SK-N-SH (cell line): ENCODE data around the gene SPTBN1.

Experiments
- CTCF ChIP-seq: fragments of 200-600 bp; sonication (generic); IDR thresholded peaks from 2 replicates; pipeline ENCODE4 v1.6.1; 2017; ENCODE audit warnings: antibody characterized with exemption, mild to moderate bottlenecking, moderate library complexity
- EZH2phosphoT487 ChIP-seq: fragments of 200-600 bp; sonication (generic); IDR thresholded peaks from 2 replicates; pipeline ENCODE4 v1.6.1; 2017; ENCODE audit warnings: low read depth, mixed run types, mild to moderate bottlenecking, antibody characterized with exemption, moderate library complexity, borderline replicate concordance
- FOSL2 ChIP-seq: IDR thresholded peaks from 2 replicates; pipeline ENCODE4 v1.4.0; 2012; ENCODE audit warnings: low read depth, mild to moderate bottlenecking, moderate library complexity, borderline replicate concordance
- GABPA ChIP-seq: IDR thresholded peaks from 2 replicates; pipeline ENCODE4 v1.4.0; 2012; ENCODE audit warnings: low read depth, mild to moderate bottlenecking
- JUND ChIP-seq: IDR thresholded peaks from 2 replicates; pipeline ENCODE4 v1.4.0; 2012
- POLR2AphosphoS5 ChIP-seq: IDR thresholded peaks from 2 replicates; pipeline ENCODE4 v1.6.1; 2012; ENCODE audit warnings: low read depth, low read length
- RAD21 ChIP-seq: IDR thresholded peaks from 2 replicates; pipeline ENCODE4 v1.6.1; 2012; ENCODE audit warnings: mild to moderate bottlenecking, low read length
- RXRA ChIP-seq: IDR thresholded peaks from 2 replicates; pipeline ENCODE4 v1.4.0; 2012; ENCODE audit warnings: low read depth, mild to moderate bottlenecking, borderline replicate concordance
- SIN3A ChIP-seq: IDR thresholded peaks from 2 replicates; pipeline ENCODE4 v1.6.1; 2012; ENCODE audit warnings: low read depth, mild to moderate bottlenecking, low read length, moderate library complexity, borderline replicate concordance
- TAF1 ChIP-seq: IDR thresholded peaks from 2 replicates; pipeline ENCODE4 v1.6.1; 2012; ENCODE audit warnings: low read depth, mild to moderate bottlenecking, low read length, moderate library complexity, borderline replicate concordance
- YY1 ChIP-seq: IDR thresholded peaks from 2 replicates; pipeline ENCODE4 v1.4.0; 2012; ENCODE audit warnings: low read depth, mild to moderate bottlenecking
- TF ChIP-seq, protein P1 (sequence below): IDR thresholded peaks from 2 replicates; pipeline ENCODE4 v1.6.1; 2012; ENCODE audit warnings: mild to moderate bottlenecking, low read depth, low read length, moderate library complexity

DNA sequence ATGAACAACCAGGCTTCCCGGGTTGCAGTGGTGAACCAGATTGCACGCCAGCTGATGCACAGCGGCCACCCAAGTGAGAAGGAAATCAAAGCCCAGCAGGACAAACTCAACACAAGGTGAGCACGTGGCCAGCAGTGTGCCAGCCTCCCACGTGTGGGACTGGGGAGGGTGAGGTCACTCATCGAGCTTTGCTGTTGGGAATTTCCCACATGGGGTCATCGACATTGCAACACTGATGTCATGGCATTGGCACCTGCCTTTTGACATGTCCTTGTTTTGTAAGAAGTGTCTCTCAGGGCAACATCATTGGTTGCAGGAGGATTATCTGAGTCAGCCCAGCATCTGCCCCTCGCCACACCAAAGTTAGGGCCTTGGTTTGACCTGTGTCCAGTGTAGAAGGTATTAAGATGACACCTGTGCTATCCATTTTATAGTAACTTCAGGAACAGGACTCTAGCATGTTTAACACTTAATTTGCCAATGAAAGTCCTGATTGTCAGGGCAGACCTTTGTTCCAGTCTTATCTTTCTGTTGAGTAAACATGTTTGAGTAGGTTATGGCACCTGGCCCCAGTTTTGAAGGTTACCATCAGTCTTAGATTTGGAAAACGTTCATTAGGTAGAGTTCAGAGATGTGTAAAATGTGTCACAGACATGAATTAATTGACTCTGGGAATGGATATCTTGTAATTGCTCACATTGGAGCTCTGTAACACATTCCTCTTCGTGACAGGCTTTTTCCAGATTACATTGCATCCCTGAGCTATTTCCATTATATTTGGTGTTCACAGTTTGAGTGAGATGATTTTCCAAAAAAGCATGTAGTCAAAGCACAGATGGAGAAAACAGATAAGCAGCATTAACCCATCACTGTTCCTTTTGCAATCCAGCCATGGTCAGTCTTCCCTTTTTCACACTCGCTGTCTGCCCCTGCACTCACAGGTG lies 174.1 kb downstream of the SPTBN1 start:
- TF ChIP-seq CTCF (no peak), YY1 (no peak), EZH2phosphoT487 (no peak), RXRA (0 out of 2 replicates have a peak, but pooled peaks have one; percentile 41), POLR2AphosphoS5 (no peak), JUND (no peak), FOSL2 (peak; percentile 4; the same call in 1 of the 2 replicates), GABPA (no peak), RAD21 (no peak), SIN3A (no peak), TAF1 (no peak)
- TF ChIP-seq, protein P1, sequence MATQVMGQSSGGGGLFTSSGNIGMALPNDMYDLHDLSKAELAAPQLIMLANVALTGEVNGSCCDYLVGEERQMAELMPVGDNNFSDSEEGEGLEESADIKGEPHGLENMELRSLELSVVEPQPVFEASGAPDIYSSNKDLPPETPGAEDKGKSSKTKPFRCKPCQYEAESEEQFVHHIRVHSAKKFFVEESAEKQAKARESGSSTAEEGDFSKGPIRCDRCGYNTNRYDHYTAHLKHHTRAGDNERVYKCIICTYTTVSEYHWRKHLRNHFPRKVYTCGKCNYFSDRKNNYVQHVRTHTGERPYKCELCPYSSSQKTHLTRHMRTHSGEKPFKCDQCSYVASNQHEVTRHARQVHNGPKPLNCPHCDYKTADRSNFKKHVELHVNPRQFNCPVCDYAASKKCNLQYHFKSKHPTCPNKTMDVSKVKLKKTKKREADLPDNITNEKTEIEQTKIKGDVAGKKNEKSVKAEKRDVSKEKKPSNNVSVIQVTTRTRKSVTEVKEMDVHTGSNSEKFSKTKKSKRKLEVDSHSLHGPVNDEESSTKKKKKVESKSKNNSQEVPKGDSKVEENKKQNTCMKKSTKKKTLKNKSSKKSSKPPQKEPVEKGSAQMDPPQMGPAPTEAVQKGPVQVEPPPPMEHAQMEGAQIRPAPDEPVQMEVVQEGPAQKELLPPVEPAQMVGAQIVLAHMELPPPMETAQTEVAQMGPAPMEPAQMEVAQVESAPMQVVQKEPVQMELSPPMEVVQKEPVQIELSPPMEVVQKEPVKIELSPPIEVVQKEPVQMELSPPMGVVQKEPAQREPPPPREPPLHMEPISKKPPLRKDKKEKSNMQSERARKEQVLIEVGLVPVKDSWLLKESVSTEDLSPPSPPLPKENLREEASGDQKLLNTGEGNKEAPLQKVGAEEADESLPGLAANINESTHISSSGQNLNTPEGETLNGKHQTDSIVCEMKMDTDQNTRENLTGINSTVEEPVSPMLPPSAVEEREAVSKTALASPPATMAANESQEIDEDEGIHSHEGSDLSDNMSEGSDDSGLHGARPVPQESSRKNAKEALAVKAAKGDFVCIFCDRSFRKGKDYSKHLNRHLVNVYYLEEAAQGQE, result no peak
